ENCODE measurements around the gene SLC16A8.

- no peak for TF ChIP-seq ZNF274 (IDR thresholded peaks at IDR 0.05; ENCODE audit: low read depth, low read length)
- no peak for TF ChIP-seq YY1 (IDR thresholded peaks at IDR 0.05; ENCODE audit: insufficient read depth, insufficient read length)
Observed at GRCh38 chr22:38086001-38086845, 2.2 kb upstream of the SLC16A8 start.
